Measurements from ENCODE around the gene PPP1CB.

DNA sequence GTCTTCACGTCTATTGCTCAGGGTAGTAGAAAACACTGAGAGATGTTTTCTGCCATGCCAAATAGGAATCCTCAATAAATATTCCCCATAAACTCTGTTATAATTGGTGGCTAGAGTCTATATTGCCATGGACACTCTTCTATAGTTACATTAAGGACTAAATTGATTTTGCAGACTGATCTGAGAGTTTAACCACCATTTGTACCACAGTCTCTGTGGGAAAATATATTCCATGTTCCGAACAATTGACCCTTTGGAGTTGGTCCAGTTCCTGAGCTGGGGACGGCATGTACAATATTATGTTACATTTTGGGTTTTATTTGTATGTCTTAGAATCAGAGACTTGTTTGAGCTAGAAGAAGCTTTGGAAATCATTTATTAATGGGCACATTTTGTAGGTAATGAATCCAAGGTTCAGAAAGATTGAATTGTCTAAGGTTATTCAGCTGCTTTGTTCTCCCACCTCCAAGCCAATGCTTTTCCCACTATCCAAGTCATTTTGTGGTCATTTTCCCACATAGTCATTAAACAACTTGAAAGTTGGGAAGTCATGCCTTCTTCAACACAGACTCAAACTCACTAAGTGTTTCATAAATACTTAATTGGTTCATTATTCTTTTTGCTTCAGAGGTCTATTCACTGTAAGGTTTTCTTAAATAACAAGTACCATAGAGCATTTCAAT is 5.1 kb upstream of the PPP1CB start:
- TF ChIP-seq POLR2AphosphoS5 (IDR thresholded peaks at IDR 0.05), result no peak
- TF ChIP-seq, protein P1, sequence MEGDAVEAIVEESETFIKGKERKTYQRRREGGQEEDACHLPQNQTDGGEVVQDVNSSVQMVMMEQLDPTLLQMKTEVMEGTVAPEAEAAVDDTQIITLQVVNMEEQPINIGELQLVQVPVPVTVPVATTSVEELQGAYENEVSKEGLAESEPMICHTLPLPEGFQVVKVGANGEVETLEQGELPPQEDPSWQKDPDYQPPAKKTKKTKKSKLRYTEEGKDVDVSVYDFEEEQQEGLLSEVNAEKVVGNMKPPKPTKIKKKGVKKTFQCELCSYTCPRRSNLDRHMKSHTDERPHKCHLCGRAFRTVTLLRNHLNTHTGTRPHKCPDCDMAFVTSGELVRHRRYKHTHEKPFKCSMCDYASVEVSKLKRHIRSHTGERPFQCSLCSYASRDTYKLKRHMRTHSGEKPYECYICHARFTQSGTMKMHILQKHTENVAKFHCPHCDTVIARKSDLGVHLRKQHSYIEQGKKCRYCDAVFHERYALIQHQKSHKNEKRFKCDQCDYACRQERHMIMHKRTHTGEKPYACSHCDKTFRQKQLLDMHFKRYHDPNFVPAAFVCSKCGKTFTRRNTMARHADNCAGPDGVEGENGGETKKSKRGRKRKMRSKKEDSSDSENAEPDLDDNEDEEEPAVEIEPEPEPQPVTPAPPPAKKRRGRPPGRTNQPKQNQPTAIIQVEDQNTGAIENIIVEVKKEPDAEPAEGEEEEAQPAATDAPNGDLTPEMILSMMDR (IDR thresholded peaks at IDR 0.05), result no peak
- no peak for TF ChIP-seq POLR2A (IDR thresholded peaks at IDR 0.05)
